Fibroblast of lung (primary cell): ENCODE data around the gene SNX15.

Source experiments
- CTCF ChIP-seq, 2 donors: IDR thresholded peaks in 1 of 2; conservative IDR thresholded peaks in 1 of 2; 1 replicate in 1 of 2; 2 replicates in 1 of 2; pipeline ENCODE4 v1.5.1; 2011 to 2012; ENCODE audit warnings: low read length in 2 of 2, control low read depth in 1 of 2, inconsistent platforms in 1 of 2, low read depth in 1 of 2, mild to moderate bottlenecking in 1 of 2
- EZH2 ChIP-seq: IDR thresholded peaks from 2 replicates; pipeline ENCODE4 v1.5.1; 2012; ENCODE audit warnings: low read length, control low read depth, mild to moderate bottlenecking; ENCODE audit errors: missing control alignments

GRCh38 chr11:64996327-64996709 is 30.9 kb upstream of the SNX15 start:
- no peak for TF ChIP-seq CTCF (conservative IDR thresholded peaks at IDR 0.05 in 1 of 2, IDR thresholded peaks at IDR 0.05 in 1 of 2; ENCODE audit: low read depth in 1 of 2, low read length in 2 of 2)
- no peak for TF ChIP-seq EZH2
